ENCODE measurements around the gene PRKAA1.
"Not testable (repeated sequence)": the region's sequence is repeated elsewhere in the genome, so short reads cannot be mapped to it uniquely, and the experiment has no call there.

The PRKAA1 gene

DNA sequence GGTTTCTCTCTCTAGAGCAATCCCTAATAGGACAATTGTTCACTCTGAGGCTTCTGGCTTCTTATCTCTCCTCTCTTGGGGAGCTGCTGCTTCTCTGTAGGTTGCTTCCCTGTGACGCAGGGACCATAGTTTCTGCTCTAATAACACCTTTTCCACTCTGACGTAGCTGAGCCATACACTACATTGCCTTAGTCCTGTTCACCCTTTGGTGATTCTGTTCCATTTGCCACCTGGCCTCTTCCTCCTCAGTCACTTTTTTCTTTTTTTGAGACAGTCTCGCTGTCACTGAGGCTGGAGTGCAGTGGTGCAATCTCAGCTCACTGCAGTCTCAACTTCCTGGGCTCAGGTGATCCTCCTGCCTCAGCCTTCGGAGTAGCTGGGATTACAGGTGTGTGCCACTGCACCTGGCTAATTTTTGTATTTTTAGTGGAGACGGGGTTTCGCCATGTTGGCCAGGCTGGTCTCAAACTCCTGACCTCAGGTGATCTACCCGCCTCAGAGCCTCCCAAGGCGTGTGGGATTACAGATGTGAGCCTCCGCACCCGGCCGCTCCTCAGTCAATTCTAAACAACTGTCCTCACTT lies 27.4 kb upstream of the PRKAA1 start:
- DNase-seq = not testable (repeated sequence)

GRCh38 chr5:40823459-40823858 lies 25.3 kb upstream of the PRKAA1 start:
- DNase-seq = no peak

DNA sequence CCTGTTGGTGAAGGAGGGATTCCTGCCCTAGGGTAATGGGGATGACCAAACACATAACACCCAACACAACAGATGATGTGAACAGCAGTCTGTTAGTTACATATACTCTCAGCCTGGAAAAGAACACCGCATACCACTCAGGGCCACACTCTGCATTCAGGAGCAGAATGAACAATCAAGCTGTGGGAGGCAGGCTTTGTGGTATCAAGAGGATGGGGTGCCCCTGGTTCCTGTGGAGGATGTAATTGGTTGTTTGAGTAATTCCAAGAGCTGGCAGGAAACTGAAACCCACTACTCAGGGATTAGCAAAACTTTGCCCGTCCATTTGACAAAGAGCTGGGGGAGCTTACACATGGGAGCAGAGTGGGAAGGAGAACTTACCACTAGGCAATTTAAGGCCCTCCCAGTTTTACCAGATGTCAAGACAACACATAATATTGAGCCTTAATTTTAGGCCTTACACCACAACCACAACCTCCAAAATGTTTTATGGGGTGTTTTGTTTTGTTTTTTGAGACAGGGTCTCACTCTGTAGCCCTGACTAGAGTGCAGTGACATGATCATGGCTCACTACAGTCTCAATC lies 15.6 kb upstream of the PRKAA1 start:
- DNase-seq = no peak

- DNase-seq = no peak
These were observed 14.0 kb upstream of the PRKAA1 start for GRCh38 chr5:40812125-40812524.

DNA sequence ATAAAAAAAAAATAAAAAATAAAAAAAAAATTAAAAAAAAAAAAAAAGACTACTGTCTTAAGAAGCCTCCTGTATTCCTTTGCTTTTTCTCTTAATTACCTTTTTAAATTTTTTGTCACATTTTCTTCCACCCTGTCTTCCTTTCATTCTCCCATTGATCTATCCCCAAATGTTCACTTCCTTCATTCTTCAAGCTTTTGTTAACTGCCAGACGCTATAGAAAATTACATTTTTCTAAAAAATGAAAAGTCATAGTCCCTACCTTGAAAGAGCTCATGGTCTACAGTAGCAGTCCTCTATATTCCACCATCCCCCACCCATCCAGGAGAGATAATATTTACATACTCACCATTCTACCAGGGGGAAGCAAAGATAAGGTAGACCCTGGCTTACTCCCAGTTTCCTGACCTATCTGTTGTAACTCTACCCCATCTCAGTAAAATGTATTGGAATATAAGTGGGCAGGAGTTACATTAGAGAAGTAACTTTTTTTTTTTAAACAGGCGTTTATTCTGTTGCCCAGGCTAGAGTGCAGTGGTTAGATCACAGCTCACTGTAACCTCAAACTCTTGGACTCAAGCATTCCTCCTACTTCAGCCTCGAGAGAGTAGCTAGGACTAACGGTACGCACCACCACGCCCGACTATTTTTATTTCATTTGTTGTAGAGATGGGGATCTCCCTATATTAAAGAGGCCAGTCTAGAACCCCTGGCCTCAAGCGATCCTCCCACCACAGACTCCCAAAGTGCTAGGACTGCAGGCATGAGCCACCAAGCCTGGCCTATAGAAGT lies 3.8 kb upstream of the PRKAA1 start:
- no peak for DNase-seq

GRCh38 chr5:40799258-40799657 lies 1.1 kb upstream of the PRKAA1 start:
- no peak for DNase-seq

- DNase-seq = no peak
These were observed 632 bp upstream of the PRKAA1 start for GRCh38 chr5:40798801-40799210.

DNA sequence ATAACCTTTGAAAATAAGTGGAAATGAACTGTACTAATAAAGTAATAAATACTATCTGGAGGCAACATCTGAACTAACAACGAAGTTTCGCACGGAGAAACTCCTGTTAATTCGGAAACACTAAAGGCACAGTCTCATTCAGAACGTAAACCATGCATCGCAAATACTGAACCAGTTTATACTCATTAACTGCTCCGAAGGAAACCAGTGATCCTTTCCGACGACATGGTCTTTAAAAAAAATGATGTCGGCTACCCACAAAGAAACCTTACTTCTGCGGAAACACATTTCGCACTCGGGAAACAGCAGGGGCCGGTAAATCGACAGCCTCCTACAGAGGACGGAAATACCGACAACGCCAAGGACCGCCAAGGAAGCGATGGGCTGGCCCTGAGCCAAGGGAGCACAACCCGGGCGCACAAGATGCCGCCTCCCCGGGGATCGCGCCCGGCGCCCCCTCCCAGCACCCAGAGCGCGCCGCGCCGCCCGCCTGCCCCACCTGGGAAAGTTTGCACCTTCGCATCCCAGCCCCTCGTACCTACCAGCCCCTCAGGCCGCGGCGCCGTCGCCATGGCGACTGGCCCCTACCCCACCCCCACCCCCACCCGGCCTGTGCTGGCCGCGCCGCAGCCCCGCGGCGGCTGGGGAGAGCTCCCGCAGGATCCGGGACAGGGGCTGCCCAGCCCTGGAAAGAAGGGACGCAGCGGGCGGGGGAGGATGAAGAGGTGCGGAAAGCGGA lies 732 bp downstream of the PRKAA1 start:
- DNase-seq = peak; percentile 68

GRCh38 chr5:40796487-40796889 lies 1.7 kb downstream of the PRKAA1 start:
- DNase-seq = no peak

- not testable (repeated sequence) for DNase-seq
These were observed 3.3 kb downstream of the PRKAA1 start for GRCh38 chr5:40794877-40795276.

DNA sequence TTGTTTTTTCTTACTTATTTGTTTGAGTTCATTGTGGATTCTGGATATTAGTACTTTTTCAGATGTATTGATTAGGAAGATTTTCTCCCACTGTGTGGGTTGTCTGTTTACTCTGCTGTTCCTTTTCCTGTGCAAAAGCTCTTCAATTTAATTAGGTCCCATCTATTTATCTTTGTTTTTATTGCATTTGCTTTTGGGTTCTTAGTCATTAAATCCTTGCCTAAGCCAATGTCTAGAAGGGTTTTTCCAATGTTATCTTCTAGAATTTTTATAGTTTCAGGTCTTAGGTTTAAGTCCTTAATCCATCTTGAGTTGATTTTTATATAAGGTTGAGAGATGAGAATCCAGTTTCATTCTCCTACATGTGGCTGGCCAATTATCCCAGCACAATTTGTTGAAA lies 3.8 kb downstream of the PRKAA1 start:
- not testable (repeated sequence) for DNase-seq

DNA sequence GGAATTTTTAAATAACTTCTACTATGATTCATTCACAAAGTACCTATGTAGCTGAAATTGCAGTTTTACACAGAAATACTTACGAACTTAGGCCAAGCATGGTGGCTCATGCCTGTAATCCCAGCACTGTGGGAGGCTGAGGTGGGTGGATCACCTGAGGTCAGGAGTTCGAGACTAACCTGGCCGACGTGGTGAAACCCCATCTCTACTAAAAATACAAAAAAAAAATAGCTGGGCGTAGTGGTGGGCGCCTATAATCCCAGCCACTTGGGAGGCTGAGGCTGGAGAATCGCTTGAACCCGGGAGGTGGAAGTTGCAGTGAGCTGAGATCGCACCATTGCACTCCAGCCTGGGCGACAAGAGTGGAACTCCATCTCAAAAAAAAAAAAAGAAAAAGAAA lies 5.5 kb downstream of the PRKAA1 start:
- DNase-seq = not testable (repeated sequence)

DNA sequence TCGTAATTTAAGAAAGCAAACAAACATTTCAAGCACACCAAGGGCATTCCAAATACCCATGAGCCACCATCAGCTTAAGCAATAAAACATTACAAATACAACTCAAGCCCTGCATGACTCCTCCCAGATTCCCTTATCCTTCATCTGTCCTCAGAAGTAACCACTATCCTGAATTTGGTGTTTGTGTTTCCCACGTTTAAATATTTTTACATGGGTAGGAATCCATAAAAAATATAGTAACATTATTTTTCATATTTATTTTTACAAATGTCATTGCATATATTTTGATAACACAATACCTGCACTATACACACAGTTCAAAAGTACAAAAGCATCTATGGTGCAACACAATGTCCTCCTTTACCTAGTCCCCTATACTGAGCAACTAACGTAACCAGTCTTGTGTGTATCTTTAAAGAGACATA lies 6.4 kb downstream of the PRKAA1 start:
- no peak for DNase-seq

- no peak for DNase-seq
These were observed 7.1 kb downstream of the PRKAA1 start for GRCh38 chr5:40790947-40791593.

GRCh38 chr5:40788941-40789340 lies 9.2 kb downstream of the PRKAA1 start:
- not testable (repeated sequence) for DNase-seq

DNA sequence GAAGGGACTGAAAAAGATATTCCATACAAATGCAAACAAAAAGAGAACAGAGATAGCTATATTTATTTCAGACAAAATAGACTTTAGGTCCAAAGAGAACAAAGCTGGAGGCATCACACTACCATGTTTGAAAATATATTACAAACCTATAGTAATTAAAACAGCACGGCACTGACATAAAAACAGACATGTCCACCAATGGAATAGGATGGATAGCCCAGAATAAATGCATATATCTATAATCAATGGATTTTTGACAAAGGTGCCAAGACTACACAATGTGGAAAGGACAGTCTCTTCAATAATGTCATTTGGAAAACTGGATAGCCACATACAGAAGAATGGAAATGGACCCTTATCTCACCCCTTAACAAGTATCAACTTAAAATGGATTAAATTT lies 10.2 kb downstream of the PRKAA1 start:
- no peak for DNase-seq

GRCh38 chr5:40786664-40787063 lies 11.5 kb downstream of the PRKAA1 start:
- not testable (repeated sequence) for DNase-seq

DNA sequence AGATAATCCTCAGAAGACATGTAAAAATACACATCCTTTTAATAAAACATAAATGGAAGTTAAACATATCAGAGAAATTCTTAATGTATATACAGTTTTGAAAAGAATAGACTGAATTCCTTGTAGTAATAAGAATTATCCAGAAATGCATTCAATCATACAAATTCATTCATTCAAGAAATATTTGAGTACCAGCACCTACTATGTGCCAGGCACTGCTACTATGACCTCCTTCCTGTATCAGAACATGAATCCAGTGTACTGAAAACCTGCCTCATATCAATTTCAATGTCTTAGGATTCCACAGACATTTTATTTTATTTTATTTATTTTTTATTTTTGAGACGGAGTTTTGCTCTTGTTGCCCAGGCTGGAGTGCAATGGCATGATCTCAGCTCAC lies 13.3 kb downstream of the PRKAA1 start:
- no peak for DNase-seq

- DNase-seq = no peak
These were observed 14.0 kb downstream of the PRKAA1 start for GRCh38 chr5:40784027-40784653.

DNA sequence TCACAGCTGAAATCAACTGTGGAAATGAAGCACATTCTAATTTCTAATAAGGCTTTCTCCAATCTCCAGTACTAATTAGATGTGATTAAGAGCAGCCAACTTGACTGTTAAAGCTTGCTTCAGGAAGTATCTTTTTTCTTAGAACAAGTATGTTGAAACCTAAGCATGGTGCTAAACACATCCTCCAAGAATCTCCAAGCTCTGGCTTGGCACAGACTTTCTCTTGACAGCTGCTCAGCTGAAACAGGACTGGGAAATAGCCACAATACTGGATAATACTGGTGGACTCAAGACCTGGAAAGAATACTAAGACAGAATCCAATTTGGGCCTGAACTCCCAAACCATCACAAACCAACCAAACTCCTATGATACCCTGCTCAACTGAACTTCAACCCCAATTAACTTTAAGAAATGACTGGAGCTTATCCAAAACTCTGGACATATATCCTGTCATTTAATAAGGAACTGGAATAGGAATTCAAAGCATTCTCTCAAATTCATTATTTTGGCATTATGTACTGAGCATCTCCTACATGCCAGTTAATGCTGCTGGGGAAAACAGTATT lies 16.2 kb downstream of the PRKAA1 start:
- no peak for DNase-seq

DNA sequence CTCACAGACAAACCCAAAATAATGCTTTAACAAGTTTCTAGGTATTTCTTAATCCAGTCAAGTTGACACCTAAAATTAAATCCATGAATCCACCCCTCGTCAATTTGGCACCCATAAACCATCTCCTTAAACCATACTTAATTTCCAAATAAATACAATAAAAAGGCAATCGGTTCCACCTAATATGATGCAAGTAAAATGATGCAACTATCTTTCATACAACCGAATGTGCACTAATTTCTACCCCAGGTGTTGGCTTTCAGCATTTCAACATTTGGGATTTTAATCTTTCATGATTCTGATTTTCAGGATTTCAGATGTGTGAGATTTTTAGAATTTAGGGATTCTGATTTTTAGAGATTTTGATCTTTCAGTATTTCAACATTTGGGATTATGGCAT lies 17.3 kb downstream of the PRKAA1 start:
- DNase-seq = no peak

DNA sequence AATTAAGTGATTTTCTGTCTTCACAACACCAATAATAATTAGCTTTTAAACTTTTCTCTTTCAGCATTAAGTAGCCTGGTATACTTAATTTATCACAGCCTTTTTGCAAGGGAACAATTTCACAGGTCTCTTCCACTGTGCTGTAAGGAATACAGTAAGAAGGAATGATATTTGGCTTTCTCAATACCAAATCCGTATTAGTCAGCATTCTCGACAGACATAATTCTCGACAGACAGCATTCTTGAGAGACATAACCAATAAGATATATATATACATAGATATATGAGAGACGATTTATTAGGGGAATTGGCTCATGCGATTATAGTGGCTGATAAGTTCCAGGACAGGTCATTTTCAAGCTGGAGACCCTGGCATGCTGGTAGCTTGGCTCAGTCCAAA lies 18.0 kb downstream of the PRKAA1 start:
- DNase-seq = no peak
